GM12878 (cell line): ENCODE data around the gene FAM216A.

Experiments
- CHD4 ChIP-seq: fragments of 200-600 bp; sonication (generic); IDR thresholded peaks from 2 replicates; pipeline ENCODE4 v1.6.1; 2016; ENCODE audit warnings: mild to moderate bottlenecking
- CREB1 ChIP-seq: IDR thresholded peaks from 2 replicates; pipeline ENCODE4 v1.6.1; 2012; ENCODE audit warnings: low read depth, mild to moderate bottlenecking, inconsistent platforms
- EZH2 ChIP-seq: IDR thresholded peaks from 2 replicates; pipeline ENCODE4 v1.6.1; 2012; ENCODE audit warnings: low read depth, mild to moderate bottlenecking, control low read depth, inconsistent platforms, low read length, borderline replicate concordance; ENCODE audit not compliant: control insufficient read depth
- JUNB ChIP-seq: IDR thresholded peaks from 2 replicates; pipeline ENCODE4 v1.6.1; 2016; ENCODE audit warnings: antibody characterized with exemption, mild to moderate bottlenecking
- NFYA ChIP-seq: IDR thresholded peaks from 2 replicates; pipeline ENCODE4 v1.6.1; 2011; ENCODE audit warnings: low read depth, mild to moderate bottlenecking, low read length, improper control_type of control experiment, borderline replicate concordance
- NRF1 ChIP-seq: conservative IDR thresholded peaks from 2 replicates; pipeline ENCODE4 v1.6.1; 2011; ENCODE audit warnings: mild to moderate bottlenecking, low read depth, low read length, improper control_type of control experiment
- POLR2AphosphoS5 ChIP-seq: IDR thresholded peaks from 2 replicates; pipeline ENCODE4 v1.6.1; 2011; ENCODE audit warnings: mild to moderate bottlenecking, low read length, inconsistent platforms
- SPI1 ChIP-seq: IDR thresholded peaks from 2 replicates; pipeline ENCODE4 v1.6.1; 2011; ENCODE audit warnings: low read depth, mild to moderate bottlenecking, low read length, moderate library complexity, borderline replicate concordance; ENCODE audit not compliant: insufficient read depth
- TF ChIP-seq, protein P1 (sequence below): fragments of 450-650 bp; formaldehyde crosslinking; IDR thresholded peaks from 2 replicates; pipeline ENCODE4 v1.4.0; 2020; ENCODE audit warnings: mild to moderate bottlenecking, moderate library complexity
- TF ChIP-seq, protein P2 (sequence below), 3 experiments: IDR thresholded peaks in 2 of 3; conservative IDR thresholded peaks in 1 of 3; 2 replicates each; pipeline ENCODE4 v1.5.1; 2011; ENCODE audit warnings: low read depth in 3 of 3, low read length in 3 of 3, mild to moderate bottlenecking in 3 of 3, control low read depth in 2 of 3, moderate library complexity in 2 of 3, inconsistent platforms in 1 of 3, mixed read lengths in 1 of 3; ENCODE audit not compliant: control insufficient read depth in 2 of 3, insufficient read depth in 1 of 3; ENCODE audit errors: extremely low read depth in 1 of 3
- TF ChIP-seq, protein P3 (sequence below): fragments of 150-350 bp; IDR thresholded peaks from 2 replicates; pipeline ENCODE4 v1.6.1; 2014; ENCODE audit warnings: mild to moderate bottlenecking, low read depth, low read length
- TF ChIP-seq, protein P4 (sequence below): fragments of 450-650 bp; IDR thresholded peaks from 2 replicates; pipeline ENCODE4 v1.6.1; 2014; ENCODE audit warnings: mild to moderate bottlenecking

DNA sequence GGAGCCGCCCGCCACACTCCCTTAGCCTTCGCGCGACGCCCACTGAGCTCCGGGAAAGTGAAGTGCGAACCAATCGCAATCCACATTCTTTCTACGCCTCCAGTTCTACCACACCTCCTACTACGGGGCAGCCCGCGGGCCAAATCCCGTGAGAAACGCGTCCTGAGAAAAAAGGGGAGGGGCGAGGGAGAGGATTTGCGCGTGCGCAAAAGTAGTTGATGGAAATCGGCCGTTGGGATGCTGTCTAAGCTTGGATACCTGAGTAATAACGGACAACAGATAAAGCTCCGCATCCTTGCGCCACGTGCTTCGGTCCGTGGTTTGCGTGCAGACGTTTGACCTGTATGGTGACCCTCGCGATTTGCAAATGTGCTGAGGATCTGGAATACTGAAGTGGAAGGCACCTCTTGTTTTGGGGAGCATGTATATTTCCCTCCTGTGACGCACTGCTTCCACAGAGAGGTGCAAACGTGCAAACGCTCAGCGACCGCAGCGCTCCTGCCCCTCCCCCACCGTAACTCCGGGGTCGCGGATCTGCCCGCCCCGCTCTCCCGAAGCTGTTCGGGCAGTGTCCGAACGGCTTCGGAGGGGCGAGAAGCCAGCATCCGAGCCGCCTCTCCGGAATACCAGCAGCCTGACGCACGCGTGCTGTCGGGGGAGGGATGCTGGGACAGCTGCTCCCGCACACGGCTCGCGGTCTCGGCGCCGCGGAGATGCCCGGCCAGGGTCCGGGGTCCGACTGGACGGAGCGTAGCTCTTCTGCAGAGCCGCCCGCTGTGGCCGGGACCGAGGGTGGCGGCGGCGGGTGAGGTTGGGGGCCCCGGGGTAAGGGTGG, at the start of gene FAM216A, which contains the start of gene GPN3:
- peak; percentile 71 for TF ChIP-seq POLR2AphosphoS5
- TF ChIP-seq, protein P1, sequence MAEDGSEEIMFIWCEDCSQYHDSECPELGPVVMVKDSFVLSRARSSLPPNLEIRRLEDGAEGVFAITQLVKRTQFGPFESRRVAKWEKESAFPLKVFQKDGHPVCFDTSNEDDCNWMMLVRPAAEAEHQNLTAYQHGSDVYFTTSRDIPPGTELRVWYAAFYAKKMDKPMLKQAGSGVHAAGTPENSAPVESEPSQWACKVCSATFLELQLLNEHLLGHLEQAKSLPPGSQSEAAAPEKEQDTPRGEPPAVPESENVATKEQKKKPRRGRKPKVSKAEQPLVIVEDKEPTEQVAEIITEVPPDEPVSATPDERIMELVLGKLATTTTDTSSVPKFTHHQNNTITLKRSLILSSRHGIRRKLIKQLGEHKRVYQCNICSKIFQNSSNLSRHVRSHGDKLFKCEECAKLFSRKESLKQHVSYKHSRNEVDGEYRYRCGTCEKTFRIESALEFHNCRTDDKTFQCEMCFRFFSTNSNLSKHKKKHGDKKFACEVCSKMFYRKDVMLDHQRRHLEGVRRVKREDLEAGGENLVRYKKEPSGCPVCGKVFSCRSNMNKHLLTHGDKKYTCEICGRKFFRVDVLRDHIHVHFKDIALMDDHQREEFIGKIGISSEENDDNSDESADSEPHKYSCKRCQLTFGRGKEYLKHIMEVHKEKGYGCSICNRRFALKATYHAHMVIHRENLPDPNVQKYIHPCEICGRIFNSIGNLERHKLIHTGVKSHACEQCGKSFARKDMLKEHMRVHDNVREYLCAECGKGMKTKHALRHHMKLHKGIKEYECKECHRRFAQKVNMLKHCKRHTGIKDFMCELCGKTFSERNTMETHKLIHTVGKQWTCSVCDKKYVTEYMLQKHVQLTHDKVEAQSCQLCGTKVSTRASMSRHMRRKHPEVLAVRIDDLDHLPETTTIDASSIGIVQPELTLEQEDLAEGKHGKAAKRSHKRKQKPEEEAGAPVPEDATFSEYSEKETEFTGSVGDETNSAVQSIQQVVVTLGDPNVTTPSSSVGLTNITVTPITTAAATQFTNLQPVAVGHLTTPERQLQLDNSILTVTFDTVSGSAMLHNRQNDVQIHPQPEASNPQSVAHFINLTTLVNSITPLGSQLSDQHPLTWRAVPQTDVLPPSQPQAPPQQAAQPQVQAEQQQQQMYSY (CRISPR knock-in tag): no peak
- no peak for TF ChIP-seq EZH2
- TF ChIP-seq, protein P2, sequence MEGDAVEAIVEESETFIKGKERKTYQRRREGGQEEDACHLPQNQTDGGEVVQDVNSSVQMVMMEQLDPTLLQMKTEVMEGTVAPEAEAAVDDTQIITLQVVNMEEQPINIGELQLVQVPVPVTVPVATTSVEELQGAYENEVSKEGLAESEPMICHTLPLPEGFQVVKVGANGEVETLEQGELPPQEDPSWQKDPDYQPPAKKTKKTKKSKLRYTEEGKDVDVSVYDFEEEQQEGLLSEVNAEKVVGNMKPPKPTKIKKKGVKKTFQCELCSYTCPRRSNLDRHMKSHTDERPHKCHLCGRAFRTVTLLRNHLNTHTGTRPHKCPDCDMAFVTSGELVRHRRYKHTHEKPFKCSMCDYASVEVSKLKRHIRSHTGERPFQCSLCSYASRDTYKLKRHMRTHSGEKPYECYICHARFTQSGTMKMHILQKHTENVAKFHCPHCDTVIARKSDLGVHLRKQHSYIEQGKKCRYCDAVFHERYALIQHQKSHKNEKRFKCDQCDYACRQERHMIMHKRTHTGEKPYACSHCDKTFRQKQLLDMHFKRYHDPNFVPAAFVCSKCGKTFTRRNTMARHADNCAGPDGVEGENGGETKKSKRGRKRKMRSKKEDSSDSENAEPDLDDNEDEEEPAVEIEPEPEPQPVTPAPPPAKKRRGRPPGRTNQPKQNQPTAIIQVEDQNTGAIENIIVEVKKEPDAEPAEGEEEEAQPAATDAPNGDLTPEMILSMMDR (IDR thresholded peaks at IDR 0.05 in 2 of 3, conservative IDR thresholded peaks at IDR 0.05 in 1 of 3; ENCODE audit: control insufficient read depth in 2 of 3, extremely low read depth in 1 of 3, insufficient read depth in 1 of 3, low read depth in 3 of 3, low read length in 3 of 3): no peak
- TF ChIP-seq CREB1: peak; percentile 78
- TF ChIP-seq, protein P3, sequence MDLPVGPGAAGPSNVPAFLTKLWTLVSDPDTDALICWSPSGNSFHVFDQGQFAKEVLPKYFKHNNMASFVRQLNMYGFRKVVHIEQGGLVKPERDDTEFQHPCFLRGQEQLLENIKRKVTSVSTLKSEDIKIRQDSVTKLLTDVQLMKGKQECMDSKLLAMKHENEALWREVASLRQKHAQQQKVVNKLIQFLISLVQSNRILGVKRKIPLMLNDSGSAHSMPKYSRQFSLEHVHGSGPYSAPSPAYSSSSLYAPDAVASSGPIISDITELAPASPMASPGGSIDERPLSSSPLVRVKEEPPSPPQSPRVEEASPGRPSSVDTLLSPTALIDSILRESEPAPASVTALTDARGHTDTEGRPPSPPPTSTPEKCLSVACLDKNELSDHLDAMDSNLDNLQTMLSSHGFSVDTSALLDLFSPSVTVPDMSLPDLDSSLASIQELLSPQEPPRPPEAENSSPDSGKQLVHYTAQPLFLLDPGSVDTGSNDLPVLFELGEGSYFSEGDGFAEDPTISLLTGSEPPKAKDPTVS: no peak
- no peak for TF ChIP-seq CHD4
- TF ChIP-seq, protein P4, sequence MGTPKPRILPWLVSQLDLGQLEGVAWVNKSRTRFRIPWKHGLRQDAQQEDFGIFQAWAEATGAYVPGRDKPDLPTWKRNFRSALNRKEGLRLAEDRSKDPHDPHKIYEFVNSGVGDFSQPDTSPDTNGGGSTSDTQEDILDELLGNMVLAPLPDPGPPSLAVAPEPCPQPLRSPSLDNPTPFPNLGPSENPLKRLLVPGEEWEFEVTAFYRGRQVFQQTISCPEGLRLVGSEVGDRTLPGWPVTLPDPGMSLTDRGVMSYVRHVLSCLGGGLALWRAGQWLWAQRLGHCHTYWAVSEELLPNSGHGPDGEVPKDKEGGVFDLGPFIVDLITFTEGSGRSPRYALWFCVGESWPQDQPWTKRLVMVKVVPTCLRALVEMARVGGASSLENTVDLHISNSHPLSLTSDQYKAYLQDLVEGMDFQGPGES: no peak
- TF ChIP-seq JUNB: no peak
- TF ChIP-seq SPI1: no peak
- TF ChIP-seq NRF1: 0 out of 2 replicates have a peak, but pooled peaks have one; percentile 11
- no peak for TF ChIP-seq NFYA
